ENCODE results near the gene RTN4IP1. TPM values are rescaled to one million over a fixed set of nuclear protein-coding genes. Genes with fewer than 3 reads are reported as not detected.
"Not testable (repeated sequence)": the region's sequence is repeated elsewhere in the genome, so short reads cannot be mapped to it uniquely, and the experiment has no call there.

Gene RTN4IP1
- total RNA-seq, 2 donors from 2014 or later, result 7.1 to 8.9 TPM

DNA sequence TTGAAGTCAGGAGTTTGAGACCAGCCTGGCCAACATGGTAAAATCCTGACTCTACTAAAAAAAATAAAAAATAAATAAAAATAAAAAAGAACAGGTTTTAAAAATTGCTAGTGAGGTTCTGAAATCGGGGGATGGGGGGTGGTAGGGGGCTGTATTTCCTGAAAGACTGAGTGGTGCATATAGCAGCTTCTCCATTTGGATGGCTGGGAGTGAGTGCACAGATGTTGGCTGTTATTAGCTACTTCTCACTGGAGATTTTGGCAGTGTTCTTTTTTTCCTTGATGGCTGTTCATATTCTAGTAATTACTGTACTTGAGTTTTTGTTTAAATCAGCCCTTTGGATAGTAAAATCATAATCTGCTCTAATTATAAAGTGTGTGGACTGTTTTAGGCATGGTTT lies 79.8 kb downstream of the RTN4IP1 start:
- peaks cover 5% of the 10 kb centered on the region for H3K4me1 ChIP-seq (ENCODE audit: control insufficient read depth, insufficient read depth, low read length)
- no peaks in the 10 kb centered on the region for H3K27me3 ChIP-seq (ENCODE audit: control insufficient read depth, insufficient read depth, low read length, poor library complexity, severe bottlenecking)
- Mint-ChIP-seq H3K9me3 (no peaks in the 10 kb centered on the region), H3K27me3 (ENCODE audit: insufficient read depth) (no peaks in the 10 kb centered on the region), H3K27ac (no peak overlapping the region), H3K4me1 (peaks cover 18% of the 10 kb centered on the region), H3K36me3 (ENCODE audit: low read depth) (no peaks in the 10 kb centered on the region), H3K4me3 (no peak overlapping the region)
- DNase-seq, result no peak
- no peaks in the 10 kb centered on the region for H3K9me3 ChIP-seq (ENCODE audit: control insufficient read depth, low read length)
- TF ChIP-seq, protein P1, sequence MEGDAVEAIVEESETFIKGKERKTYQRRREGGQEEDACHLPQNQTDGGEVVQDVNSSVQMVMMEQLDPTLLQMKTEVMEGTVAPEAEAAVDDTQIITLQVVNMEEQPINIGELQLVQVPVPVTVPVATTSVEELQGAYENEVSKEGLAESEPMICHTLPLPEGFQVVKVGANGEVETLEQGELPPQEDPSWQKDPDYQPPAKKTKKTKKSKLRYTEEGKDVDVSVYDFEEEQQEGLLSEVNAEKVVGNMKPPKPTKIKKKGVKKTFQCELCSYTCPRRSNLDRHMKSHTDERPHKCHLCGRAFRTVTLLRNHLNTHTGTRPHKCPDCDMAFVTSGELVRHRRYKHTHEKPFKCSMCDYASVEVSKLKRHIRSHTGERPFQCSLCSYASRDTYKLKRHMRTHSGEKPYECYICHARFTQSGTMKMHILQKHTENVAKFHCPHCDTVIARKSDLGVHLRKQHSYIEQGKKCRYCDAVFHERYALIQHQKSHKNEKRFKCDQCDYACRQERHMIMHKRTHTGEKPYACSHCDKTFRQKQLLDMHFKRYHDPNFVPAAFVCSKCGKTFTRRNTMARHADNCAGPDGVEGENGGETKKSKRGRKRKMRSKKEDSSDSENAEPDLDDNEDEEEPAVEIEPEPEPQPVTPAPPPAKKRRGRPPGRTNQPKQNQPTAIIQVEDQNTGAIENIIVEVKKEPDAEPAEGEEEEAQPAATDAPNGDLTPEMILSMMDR (conservative IDR thresholded peaks at IDR 0.05), result no peak
- H3K4me3 ChIP-seq (ENCODE audit: low read length), result no peak overlapping the region
- WGBS, 2 experiments (ENCODE audit: insufficient coverage in 1 of 2, insufficient read length in 1 of 2), result 91 to 92% methylated on average over 1 of the region's 1 CpG
- H3K36me3 ChIP-seq (ENCODE audit: control insufficient read depth, insufficient read depth, low read length), result no peaks in the 10 kb centered on the region
- H3K9ac ChIP-seq (ENCODE audit: extremely low read depth, low read length, poor library complexity, severe bottlenecking), result no peak overlapping the region
- no peak overlapping the region for H3K27ac ChIP-seq (ENCODE audit: low read depth, low read length)

DNA sequence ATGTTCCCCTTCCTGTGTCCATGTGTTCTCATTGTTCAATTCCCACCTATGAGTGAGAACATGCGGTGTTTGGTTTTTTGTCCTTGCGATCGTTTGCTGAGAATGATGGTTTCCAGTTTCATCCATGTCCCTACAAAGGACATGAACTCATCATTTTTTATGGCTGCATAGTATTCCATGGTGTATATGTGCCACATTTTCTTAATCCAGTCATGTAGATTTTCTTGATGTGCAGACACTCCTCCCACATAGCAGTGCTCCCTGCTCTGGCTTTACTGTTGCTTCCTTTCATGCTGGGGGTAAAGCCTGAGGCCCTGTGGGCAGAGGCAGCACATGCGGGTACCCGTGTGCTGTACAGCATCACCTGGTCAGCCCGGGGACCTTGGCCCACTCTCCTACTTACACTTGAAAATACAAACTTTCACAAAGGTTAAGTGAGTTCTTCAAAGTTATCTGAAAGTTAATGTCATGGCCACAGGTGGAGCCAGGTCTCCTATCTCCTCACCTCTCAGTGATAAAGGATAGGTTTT lies 80.3 kb downstream of the RTN4IP1 start:
- H3K4me1 Mint-ChIP-seq, result peaks cover 18% of the 10 kb centered on the region
- not testable (repeated sequence) for H3K4me1 ChIP-seq (ENCODE audit: control insufficient read depth, insufficient read depth, low read length); H3K27ac ChIP-seq (ENCODE audit: low read depth, low read length); DNase-seq; H3K36me3 Mint-ChIP-seq (ENCODE audit: low read depth); H3K27ac Mint-ChIP-seq; H3K4me3 Mint-ChIP-seq; H3K27me3 ChIP-seq (ENCODE audit: control insufficient read depth, insufficient read depth, low read length, poor library complexity, severe bottlenecking); H3K27me3 Mint-ChIP-seq (ENCODE audit: insufficient read depth); H3K9me3 ChIP-seq (ENCODE audit: control insufficient read depth, low read length); H3K4me3 ChIP-seq (ENCODE audit: low read length); H3K9me3 Mint-ChIP-seq; H3K9ac ChIP-seq (ENCODE audit: extremely low read depth, low read length, poor library complexity, severe bottlenecking); H3K36me3 ChIP-seq (ENCODE audit: control insufficient read depth, insufficient read depth, low read length)
- 100% methylated on average over 3 of the region's 6 CpGs; no CpG with 5 or more reads in 1 of the 2 experiments for WGBS, 2 experiments (ENCODE audit: insufficient coverage in 1 of 2, insufficient read length in 1 of 2)

DNA sequence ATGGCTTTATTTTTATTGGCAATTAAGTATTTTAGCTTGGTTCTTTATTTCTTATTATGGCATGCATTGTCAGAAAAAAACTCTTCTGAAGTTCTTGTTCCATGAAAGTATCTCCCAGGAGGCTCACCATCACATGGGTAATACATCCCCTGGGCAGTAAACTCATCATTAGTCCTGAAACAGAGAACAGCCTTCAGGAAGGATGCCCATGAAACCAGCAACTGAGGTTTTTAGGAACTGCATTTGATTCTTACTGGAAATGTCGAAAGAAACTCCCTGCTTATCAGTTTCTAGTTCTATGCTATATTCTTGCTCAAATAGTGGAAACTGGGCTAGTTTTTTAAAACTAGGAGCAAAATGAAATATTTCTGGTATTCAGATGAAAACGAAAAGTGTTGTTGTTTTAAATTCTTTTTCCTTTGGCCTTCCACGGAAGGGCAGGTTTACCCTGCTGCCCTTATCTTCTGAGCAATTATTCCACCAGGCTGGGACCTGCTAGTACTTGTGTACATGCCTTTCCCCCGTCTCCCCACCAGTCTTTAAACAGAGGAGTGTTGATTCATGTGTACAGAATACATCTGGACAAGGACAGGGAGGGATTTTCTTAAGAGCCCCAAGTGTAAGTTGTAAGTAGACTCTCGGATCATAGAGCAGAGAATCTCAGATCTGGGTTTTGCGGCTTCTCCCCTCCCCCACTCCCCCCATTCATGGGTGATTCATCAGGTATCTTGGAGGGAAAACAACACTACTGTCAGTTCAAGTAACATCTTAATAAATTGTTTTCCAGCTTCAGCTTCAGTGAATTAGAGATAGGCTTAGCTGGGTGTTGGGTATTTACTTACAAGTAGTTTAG lies 81.5 kb downstream of the RTN4IP1 start:
- H3K9me3 Mint-ChIP-seq, result no peaks in the 10 kb centered on the region
- peak overlapping the region; percentile 77 for H3K27ac Mint-ChIP-seq
- H3K9ac ChIP-seq (ENCODE audit: extremely low read depth, low read length, poor library complexity, severe bottlenecking), result no peak overlapping the region
- peaks cover 5% of the 10 kb centered on the region for H3K4me1 ChIP-seq (ENCODE audit: control insufficient read depth, insufficient read depth, low read length)
- TF ChIP-seq, protein P1 (conservative IDR thresholded peaks at IDR 0.05), result peak; percentile 15
- no peak overlapping the region for H3K4me3 ChIP-seq (ENCODE audit: low read length)
- no peaks in the 10 kb centered on the region for H3K27me3 ChIP-seq (ENCODE audit: control insufficient read depth, insufficient read depth, low read length, poor library complexity, severe bottlenecking)
- peak; percentile 66 for DNase-seq
- no peaks in the 10 kb centered on the region for H3K27me3 Mint-ChIP-seq (ENCODE audit: insufficient read depth)
- H3K36me3 ChIP-seq (ENCODE audit: control insufficient read depth, insufficient read depth, low read length), result no peaks in the 10 kb centered on the region
- H3K36me3 Mint-ChIP-seq (ENCODE audit: low read depth), result no peaks in the 10 kb centered on the region
- H3K4me1 Mint-ChIP-seq, result peaks cover 18% of the 10 kb centered on the region
- H3K9me3 ChIP-seq (ENCODE audit: control insufficient read depth, low read length), result no peaks in the 10 kb centered on the region
- H3K4me3 Mint-ChIP-seq, result no peak overlapping the region
- H3K27ac ChIP-seq (ENCODE audit: low read depth, low read length), result no peak overlapping the region
- WGBS, 2 experiments (ENCODE audit: insufficient coverage in 1 of 2, insufficient read length in 1 of 2), result 0 to 46% methylated on average over 1 to 6 of the region's 6 CpGs

All from endodermal cell (in vitro differentiated cells).